Esophagus squamous epithelium (tissue), 4 donors: ENCODE measurements around the gene GPR183.

ENCODE experiments used
- CTCF ChIP-seq, 6 experiments: fragments of 450-650 bp in 4 of 6; fragments of 200-600 bp in 2 of 6; sonication (generic) in 2 of 6; IDR thresholded peaks; one replicate each; pipeline ENCODE4 v1.5.1; 2016 to 2019; ENCODE audit warnings: antibody characterized with exemption in 6 of 6, mild to moderate bottlenecking in 4 of 6, moderate library complexity in 4 of 6
- POLR2A ChIP-seq, 4 donors: fragments of 450-650 bp; IDR thresholded peaks; one replicate each; pipeline ENCODE4 v1.6.1; 2017; ENCODE audit warnings: antibody characterized with exemption in 4 of 4, mild to moderate bottlenecking in 4 of 4, moderate library complexity in 3 of 4

- TF ChIP-seq CTCF (IDR thresholded peaks at IDR 0.05) (no peak), POLR2A (IDR thresholded peaks at IDR 0.05) (no peak)
Measured at GRCh38 chr13:99354371-99354951, 47.3 kb upstream of the GPR183 start.
